GM23338 (cell line): ENCODE measurements around the gene ABI1. TPM values are rescaled to one million over a fixed set of nuclear protein-coding genes. Genes with fewer than 3 reads are reported as not detected.

Experiments used
- ATAC-seq: fragments of 200-7000 bp; cut with Tn5 transposase; 3 replicates; pipeline ENCODE4 v1.9.1; 2020
- DNase-seq: peaks from one replicate; pipeline ENCODE4 v3.0.0-alpha.2; 2015; ENCODE audit warnings: low spot score
- H2AFZ ChIP-seq: fragments of 200-600 bp; sonication (generic); 2 replicates; pipeline ENCODE4 v1.8.0; 2016; ENCODE audit warnings: antibody characterized with exemption, mild to moderate bottlenecking, moderate library complexity
- H3F3A ChIP-seq: fragments of 200-600 bp; sonication (generic); replicated peaks from 2 replicates; pipeline ENCODE4 v1.8.0; 2017; ENCODE audit warnings: antibody characterized with exemption, mixed run types, low read depth
- H3K27ac ChIP-seq: fragments of 200-600 bp; sonication (generic); 2 replicates; pipeline ENCODE4 v1.6.1; 2016; ENCODE audit warnings: low read depth
- H3K27me3 ChIP-seq: fragments of 200-600 bp; sonication (generic); 2 replicates; pipeline ENCODE4 v1.8.0; 2016; ENCODE audit warnings: mild to moderate bottlenecking, mixed run types, moderate library complexity; ENCODE audit not compliant: insufficient read depth
- H3K36me3 ChIP-seq: fragments of 200-600 bp; sonication (generic); 2 replicates; pipeline ENCODE4 v1.8.0; 2016; ENCODE audit warnings: mild to moderate bottlenecking; ENCODE audit not compliant: insufficient read depth
- H3K4me1 ChIP-seq: fragments of 200-600 bp; sonication (generic); 2 replicates; pipeline ENCODE4 v1.8.0; 2016; ENCODE audit warnings: mild to moderate bottlenecking, moderate library complexity; ENCODE audit not compliant: insufficient read depth
- H3K4me2 ChIP-seq: fragments of 200-600 bp; sonication (generic); 2 replicates; pipeline ENCODE4 v1.7.1; 2017; ENCODE audit warnings: mixed run types
- H3K4me3 ChIP-seq: fragments of 200-600 bp; sonication (generic); 2 replicates; pipeline ENCODE4 v1.6.1; 2016; ENCODE audit warnings: mixed run types
- H3K79me2 ChIP-seq: fragments of 200-600 bp; sonication (generic); replicated peaks from 2 replicates; pipeline ENCODE4 v1.8.0; 2017; ENCODE audit warnings: mild to moderate bottlenecking; ENCODE audit not compliant: insufficient read depth
- H3K9me2 ChIP-seq: fragments of 200-600 bp; sonication (generic); 2 replicates; pipeline ENCODE4 v1.8.0; 2017; ENCODE audit not compliant: insufficient read depth
- H4K20me1 ChIP-seq: fragments of 200-600 bp; sonication (generic); replicated peaks from 2 replicates; pipeline ENCODE4 v1.8.0; 2017; ENCODE audit warnings: mild to moderate bottlenecking; ENCODE audit not compliant: insufficient read depth
- H3K27ac Mint-ChIP-seq: 2 replicates; pipeline ENCODE4 v1.8.0; 2020; ENCODE audit warnings: inconsistent platforms, mild to moderate bottlenecking, moderate library complexity, mixed read lengths
- H3K27me3 Mint-ChIP-seq: 3 replicates; pipeline ENCODE4 v1.8.0; 2022; ENCODE audit warnings: low read depth, mild to moderate bottlenecking, moderate library complexity, mixed read lengths, inconsistent platforms; ENCODE audit not compliant: insufficient read depth, poor library complexity
- H3K36me3 Mint-ChIP-seq: 3 replicates; pipeline ENCODE4 v1.8.0; 2021; ENCODE audit warnings: low read depth, mild to moderate bottlenecking, inconsistent platforms, moderate library complexity, mixed read lengths
- H3K4me1 Mint-ChIP-seq: 3 replicates; pipeline ENCODE4 v1.8.0; 2020; ENCODE audit warnings: mild to moderate bottlenecking, inconsistent platforms, mixed read lengths
- H3K4me3 Mint-ChIP-seq: 3 replicates; pipeline ENCODE4 v1.8.0; 2021; ENCODE audit warnings: moderate library complexity, mild to moderate bottlenecking, inconsistent platforms, mixed read lengths
- H3K9me3 Mint-ChIP-seq: 3 replicates; pipeline ENCODE4 v1.8.0; 2020; ENCODE audit warnings: moderate library complexity, mild to moderate bottlenecking, inconsistent platforms, mixed read lengths
- CREB1 ChIP-seq: fragments of 250-450 bp; sonication (Bioruptor Pico); IDR thresholded peaks from 2 replicates; pipeline ENCODE4 v1.5.0; 2020; ENCODE audit warnings: low read depth, mild to moderate bottlenecking, moderate library complexity
- EZH2phosphoT487 ChIP-seq: fragments of 200-600 bp; sonication (generic); IDR thresholded peaks from one replicate; pipeline ENCODE4 v1.8.1; 2018; ENCODE audit warnings: antibody characterized with exemption; ENCODE audit not compliant: unreplicated experiment
- JUNB ChIP-seq: IDR thresholded peaks from one replicate; pipeline ENCODE4 v1.6.1; 2016; ENCODE audit warnings: antibody characterized with exemption; ENCODE audit not compliant: unreplicated experiment
- NANOG ChIP-seq: IDR thresholded peaks from 2 replicates; pipeline ENCODE4 v1.6.1; 2016; ENCODE audit warnings: antibody characterized with exemption, borderline replicate concordance
- STAT1 ChIP-seq: IDR thresholded peaks from one replicate; pipeline ENCODE4 v1.6.1; 2016; ENCODE audit warnings: antibody characterized with exemption; ENCODE audit not compliant: unreplicated experiment
- ZNF114 ChIP-seq: fragments of 250-450 bp; sonication (Bioruptor Pico); IDR thresholded peaks from 2 replicates; pipeline ENCODE4 v1.5.0; 2020; ENCODE audit warnings: mild to moderate bottlenecking, moderate library complexity
- ZNF331 ChIP-seq: fragments of 250-450 bp; sonication (Bioruptor Pico); IDR thresholded peaks from 2 replicates; pipeline ENCODE4 v1.5.0; 2020; ENCODE audit warnings: low read depth, mild to moderate bottlenecking, moderate library complexity
- polyA plus RNA-seq: library from polyadenylated mRNA; unstranded; fragments of >200 nt; fragmentation: Nextera tagmentation; extraction: Ambion mirVana; gene quantifications from 2 replicates; pipeline ENCODE4 v1.2.1, GENCODE V29; 2016
- total RNA-seq: library from RNA; depleted of rRNA; stranded (reverse); fragments of >200 nt; shearing (Covaris generic); gene quantifications from 2 replicates; pipeline ENCODE4 v1.2.3, GENCODE V29; 2014
- TF ChIP-seq, protein P1 (sequence below), 2 experiments: fragments of 200-600 bp in 1 of 2; sonication (generic) in 1 of 2; conservative IDR thresholded peaks; 2 replicates each; pipeline versions ENCODE4 v1.5.1 to v1.6.1; 2016 to 2017; ENCODE audit warnings: antibody characterized with exemption in 2 of 2, low read depth in 2 of 2, mild to moderate bottlenecking in 2 of 2, moderate library complexity in 1 of 2
- TF ChIP-seq, protein P2 (sequence below): fragments of 250-450 bp; sonication (Bioruptor Pico); IDR thresholded peaks from 2 replicates; pipeline ENCODE4 v1.5.0; 2020; ENCODE audit warnings: mild to moderate bottlenecking, moderate library complexity
- TF ChIP-seq, protein P3 (sequence below): IDR thresholded peaks from one replicate; pipeline ENCODE4 v1.6.1; 2018; ENCODE audit warnings: antibody characterized with exemption; ENCODE audit not compliant: unreplicated experiment

Gene ABI1
- total and polyA plus RNA-seq, 2 experiments from 2014 or later, result 22.3 to 30.7 TPM

DNA sequence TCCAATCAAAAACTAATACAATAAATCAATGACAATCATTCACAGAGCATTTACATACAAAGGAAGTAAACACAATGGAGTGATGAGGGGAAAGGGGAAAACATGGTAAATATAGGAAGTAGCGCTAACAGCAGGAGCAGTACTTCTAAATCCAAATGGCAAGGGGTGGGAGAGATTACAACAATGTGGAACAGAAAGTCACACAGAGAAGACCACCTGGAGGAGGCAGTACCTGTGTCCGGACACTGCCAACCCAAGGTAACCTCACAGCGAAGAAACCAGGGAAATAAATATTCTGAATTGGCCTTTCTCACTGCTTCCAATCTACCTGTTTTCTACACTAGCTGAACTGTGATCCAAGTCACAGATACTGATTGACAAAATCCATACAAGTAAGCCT lies 58.2 kb downstream of the ABI1 start:
- Mint-ChIP-seq H3K27me3 (no peaks in the 10 kb centered on the region), H3K4me3 (no peak overlapping the region; the same call in 2 of the 3 replicates), H3K36me3 (peaks cover 10% of the 10 kb centered on the region; the same call in 2 of the 3 replicates), H3K4me1 (peaks cover 40% of the 10 kb centered on the region), H3K9me3 (peaks cover 5% of the 10 kb centered on the region; the same call in 2 of the 3 replicates), H3K27ac (peak overlapping the region; percentile 5)
- H3K27me3 ChIP-seq, result no peaks in the 10 kb centered on the region
- H4K20me1 ChIP-seq, result peaks cover 7% of the 10 kb centered on the region; the same call in 1 of the 2 replicates
- no peaks in the 10 kb centered on the region for H3K36me3 ChIP-seq
- H3K4me3 ChIP-seq, result no peak overlapping the region
- H3K79me2 ChIP-seq, result peaks cover 99% of the 10 kb centered on the region
- peak overlapping the region; percentile 19; the same call in 1 of the 2 replicates for H3K4me2 ChIP-seq
- DNase-seq, result no peak
- H3F3A ChIP-seq, result no peaks in the 10 kb centered on the region
- H3K9me2 ChIP-seq, result no peaks in the 10 kb centered on the region
- H2AFZ ChIP-seq, result no peak overlapping the region
- H3K27ac ChIP-seq, result peak overlapping the region; percentile 70; the same call in 1 of the 2 replicates
- ATAC-seq, result peak; percentile 39; the same call in 2 of the 3 replicates
- TF ChIP-seq STAT1 (no peak), ZNF114 (no peak), EZH2phosphoT487 (no peak), NANOG (no peak), ZNF331 (CRISPR knock-in tag) (no peak), CREB1 (CRISPR knock-in tag) (no peak), JUNB (no peak)
- TF ChIP-seq, protein P1, sequence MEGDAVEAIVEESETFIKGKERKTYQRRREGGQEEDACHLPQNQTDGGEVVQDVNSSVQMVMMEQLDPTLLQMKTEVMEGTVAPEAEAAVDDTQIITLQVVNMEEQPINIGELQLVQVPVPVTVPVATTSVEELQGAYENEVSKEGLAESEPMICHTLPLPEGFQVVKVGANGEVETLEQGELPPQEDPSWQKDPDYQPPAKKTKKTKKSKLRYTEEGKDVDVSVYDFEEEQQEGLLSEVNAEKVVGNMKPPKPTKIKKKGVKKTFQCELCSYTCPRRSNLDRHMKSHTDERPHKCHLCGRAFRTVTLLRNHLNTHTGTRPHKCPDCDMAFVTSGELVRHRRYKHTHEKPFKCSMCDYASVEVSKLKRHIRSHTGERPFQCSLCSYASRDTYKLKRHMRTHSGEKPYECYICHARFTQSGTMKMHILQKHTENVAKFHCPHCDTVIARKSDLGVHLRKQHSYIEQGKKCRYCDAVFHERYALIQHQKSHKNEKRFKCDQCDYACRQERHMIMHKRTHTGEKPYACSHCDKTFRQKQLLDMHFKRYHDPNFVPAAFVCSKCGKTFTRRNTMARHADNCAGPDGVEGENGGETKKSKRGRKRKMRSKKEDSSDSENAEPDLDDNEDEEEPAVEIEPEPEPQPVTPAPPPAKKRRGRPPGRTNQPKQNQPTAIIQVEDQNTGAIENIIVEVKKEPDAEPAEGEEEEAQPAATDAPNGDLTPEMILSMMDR (conservative IDR thresholded peaks at IDR 0.05; ENCODE audit: low read depth in 2 of 2), result no peak
- TF ChIP-seq, protein P2, sequence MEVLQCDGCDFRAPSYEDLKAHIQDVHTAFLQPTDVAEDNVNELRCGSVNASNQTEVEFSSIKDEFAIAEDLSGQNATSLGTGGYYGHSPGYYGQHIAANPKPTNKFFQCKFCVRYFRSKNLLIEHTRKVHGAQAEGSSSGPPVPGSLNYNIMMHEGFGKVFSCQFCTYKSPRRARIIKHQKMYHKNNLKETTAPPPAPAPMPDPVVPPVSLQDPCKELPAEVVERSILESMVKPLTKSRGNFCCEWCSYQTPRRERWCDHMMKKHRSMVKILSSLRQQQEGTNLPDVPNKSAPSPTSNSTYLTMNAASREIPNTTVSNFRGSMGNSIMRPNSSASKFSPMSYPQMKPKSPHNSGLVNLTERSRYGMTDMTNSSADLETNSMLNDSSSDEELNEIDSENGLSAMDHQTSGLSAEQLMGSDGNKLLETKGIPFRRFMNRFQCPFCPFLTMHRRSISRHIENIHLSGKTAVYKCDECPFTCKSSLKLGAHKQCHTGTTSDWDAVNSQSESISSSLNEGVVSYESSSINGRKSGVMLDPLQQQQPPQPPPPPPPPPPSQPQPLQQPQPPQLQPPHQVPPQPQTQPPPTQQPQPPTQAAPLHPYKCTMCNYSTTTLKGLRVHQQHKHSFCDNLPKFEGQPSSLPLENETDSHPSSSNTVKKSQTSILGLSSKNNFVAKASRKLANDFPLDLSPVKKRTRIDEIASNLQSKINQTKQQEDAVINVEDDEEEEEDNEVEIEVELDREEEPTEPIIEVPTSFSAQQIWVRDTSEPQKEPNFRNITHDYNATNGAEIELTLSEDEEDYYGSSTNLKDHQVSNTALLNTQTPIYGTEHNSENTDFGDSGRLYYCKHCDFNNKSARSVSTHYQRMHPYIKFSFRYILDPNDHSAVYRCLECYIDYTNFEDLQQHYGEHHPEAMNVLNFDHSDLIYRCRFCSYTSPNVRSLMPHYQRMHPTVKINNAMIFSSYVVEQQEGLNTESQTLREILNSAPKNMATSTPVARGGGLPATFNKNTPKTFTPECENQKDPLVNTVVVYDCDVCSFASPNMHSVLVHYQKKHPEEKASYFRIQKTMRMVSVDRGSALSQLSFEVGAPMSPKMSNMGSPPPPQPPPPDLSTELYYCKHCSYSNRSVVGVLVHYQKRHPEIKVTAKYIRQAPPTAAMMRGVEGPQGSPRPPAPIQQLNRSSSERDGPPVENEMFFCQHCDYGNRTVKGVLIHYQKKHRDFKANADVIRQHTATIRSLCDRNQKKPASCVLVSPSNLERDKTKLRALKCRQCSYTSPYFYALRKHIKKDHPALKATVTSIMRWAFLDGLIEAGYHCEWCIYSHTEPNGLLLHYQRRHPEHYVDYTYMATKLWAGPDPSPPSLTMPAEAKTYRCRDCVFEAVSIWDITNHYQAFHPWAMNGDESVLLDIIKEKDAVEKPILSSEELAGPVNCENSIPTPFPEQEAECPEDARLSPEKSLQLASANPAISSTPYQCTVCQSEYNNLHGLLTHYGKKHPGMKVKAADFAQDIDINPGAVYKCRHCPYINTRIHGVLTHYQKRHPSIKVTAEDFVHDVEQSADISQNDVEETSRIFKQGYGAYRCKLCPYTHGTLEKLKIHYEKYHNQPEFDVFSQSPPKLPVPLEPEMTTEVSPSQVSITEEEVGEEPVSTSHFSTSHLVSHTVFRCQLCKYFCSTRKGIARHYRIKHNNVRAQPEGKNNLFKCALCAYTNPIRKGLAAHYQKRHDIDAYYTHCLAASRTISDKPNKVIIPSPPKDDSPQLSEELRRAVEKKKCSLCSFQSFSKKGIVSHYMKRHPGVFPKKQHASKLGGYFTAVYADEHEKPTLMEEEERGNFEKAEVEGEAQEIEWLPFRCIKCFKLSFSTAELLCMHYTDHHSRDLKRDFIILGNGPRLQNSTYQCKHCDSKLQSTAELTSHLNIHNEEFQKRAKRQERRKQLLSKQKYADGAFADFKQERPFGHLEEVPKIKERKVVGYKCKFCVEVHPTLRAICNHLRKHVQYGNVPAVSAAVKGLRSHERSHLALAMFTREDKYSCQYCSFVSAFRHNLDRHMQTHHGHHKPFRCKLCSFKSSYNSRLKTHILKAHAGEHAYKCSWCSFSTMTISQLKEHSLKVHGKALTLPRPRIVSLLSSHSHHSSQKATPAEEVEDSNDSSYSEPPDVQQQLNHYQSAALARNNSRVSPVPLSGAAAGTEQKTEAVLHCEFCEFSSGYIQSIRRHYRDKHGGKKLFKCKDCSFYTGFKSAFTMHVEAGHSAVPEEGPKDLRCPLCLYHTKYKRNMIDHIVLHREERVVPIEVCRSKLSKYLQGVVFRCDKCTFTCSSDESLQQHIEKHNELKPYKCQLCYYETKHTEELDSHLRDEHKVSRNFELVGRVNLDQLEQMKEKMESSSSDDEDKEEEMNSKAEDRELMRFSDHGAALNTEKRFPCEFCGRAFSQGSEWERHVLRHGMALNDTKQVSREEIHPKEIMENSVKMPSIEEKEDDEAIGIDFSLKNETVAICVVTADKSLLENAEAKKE (CRISPR knock-in tag), result no peak
- TF ChIP-seq, protein P3, sequence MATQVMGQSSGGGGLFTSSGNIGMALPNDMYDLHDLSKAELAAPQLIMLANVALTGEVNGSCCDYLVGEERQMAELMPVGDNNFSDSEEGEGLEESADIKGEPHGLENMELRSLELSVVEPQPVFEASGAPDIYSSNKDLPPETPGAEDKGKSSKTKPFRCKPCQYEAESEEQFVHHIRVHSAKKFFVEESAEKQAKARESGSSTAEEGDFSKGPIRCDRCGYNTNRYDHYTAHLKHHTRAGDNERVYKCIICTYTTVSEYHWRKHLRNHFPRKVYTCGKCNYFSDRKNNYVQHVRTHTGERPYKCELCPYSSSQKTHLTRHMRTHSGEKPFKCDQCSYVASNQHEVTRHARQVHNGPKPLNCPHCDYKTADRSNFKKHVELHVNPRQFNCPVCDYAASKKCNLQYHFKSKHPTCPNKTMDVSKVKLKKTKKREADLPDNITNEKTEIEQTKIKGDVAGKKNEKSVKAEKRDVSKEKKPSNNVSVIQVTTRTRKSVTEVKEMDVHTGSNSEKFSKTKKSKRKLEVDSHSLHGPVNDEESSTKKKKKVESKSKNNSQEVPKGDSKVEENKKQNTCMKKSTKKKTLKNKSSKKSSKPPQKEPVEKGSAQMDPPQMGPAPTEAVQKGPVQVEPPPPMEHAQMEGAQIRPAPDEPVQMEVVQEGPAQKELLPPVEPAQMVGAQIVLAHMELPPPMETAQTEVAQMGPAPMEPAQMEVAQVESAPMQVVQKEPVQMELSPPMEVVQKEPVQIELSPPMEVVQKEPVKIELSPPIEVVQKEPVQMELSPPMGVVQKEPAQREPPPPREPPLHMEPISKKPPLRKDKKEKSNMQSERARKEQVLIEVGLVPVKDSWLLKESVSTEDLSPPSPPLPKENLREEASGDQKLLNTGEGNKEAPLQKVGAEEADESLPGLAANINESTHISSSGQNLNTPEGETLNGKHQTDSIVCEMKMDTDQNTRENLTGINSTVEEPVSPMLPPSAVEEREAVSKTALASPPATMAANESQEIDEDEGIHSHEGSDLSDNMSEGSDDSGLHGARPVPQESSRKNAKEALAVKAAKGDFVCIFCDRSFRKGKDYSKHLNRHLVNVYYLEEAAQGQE, result no peak
- H3K4me1 ChIP-seq, result peaks cover 42% of the 10 kb centered on the region
